Kidney (tissue), 14 donors: ENCODE measurements around the gene NREP. TPM values are rescaled to one million over a fixed set of nuclear protein-coding genes. Genes with fewer than 3 reads are reported as not detected.

Experiments
- DNase-seq, 5 donors: peaks; one replicate each; pipeline ENCODE4 v3.0.0-alpha.2; 2013 to 2020
- FAIRE-seq: peaks from 2 replicates; lab custom pipeline; 2012; peaks lifted over from hg19 to GRCh38; lab: Jason Lieb, UNC
- H3K27ac ChIP-seq, 2 donors: one replicate each; pipeline ENCODE4 v1.7.0; 2013; ENCODE audit warnings: low read depth in 2 of 2, low read length in 2 of 2, inconsistent platforms in 1 of 2
- H3K27me3 ChIP-seq: one replicate; pipeline ENCODE4 v1.7.1; 2013; ENCODE audit warnings: low read length, inconsistent platforms; ENCODE audit not compliant: control insufficient read depth, insufficient read depth
- H3K36me3 ChIP-seq, 3 donors: one replicate each; pipeline versions ENCODE4 v1.7.0 to v1.7.1; 2013; ENCODE audit warnings: low read length in 3 of 3, control low read depth in 1 of 3, inconsistent platforms in 1 of 3; ENCODE audit not compliant: insufficient read depth in 3 of 3, control insufficient read depth in 2 of 3
- H3K4me1 ChIP-seq, 3 donors: one replicate each; pipeline versions ENCODE4 v1.7.0 to v1.7.1; 2013; ENCODE audit warnings: low read length in 3 of 3, inconsistent platforms in 1 of 3, low read depth in 1 of 3; ENCODE audit not compliant: control insufficient read depth in 2 of 3, insufficient read depth in 2 of 3
- H3K4me3 ChIP-seq, 3 donors: one replicate each; pipeline versions ENCODE4 v1.7.0 to v1.8.1; 2013; ENCODE audit warnings: low read length in 3 of 3, control low read depth in 1 of 3, inconsistent platforms in 1 of 3
- H3K9ac ChIP-seq, 3 donors: one replicate each; pipeline versions ENCODE4 v1.7.0 to v1.7.1; 2013; ENCODE audit warnings: low read length in 3 of 3, control low read depth in 1 of 3, inconsistent platforms in 1 of 3
- H3K9me3 ChIP-seq, 3 donors: one replicate each; pipeline versions ENCODE4 v1.7.0 to v1.7.1; 2013; ENCODE audit warnings: low read length in 3 of 3, control low read depth in 1 of 3, inconsistent platforms in 1 of 3; ENCODE audit not compliant: control insufficient read depth in 2 of 3, insufficient read depth in 1 of 3
- CTCF ChIP-seq: IDR thresholded peaks from 3 replicates; pipeline ENCODE4 v1.5.1; 2012; ENCODE audit warnings: mild to moderate bottlenecking, moderate library complexity, borderline replicate concordance; ENCODE audit not compliant: insufficient read depth; ENCODE audit errors: extremely low read depth
- intact Hi-C: fragments of 100-400 bp; cut with DNase I; formaldehyde crosslinking; loops from one replicate; pipeline ENCODE4 v1.11.1; 2022
- polyA plus RNA-seq: library from polyadenylated mRNA; stranded (reverse); fragments of 350-450 nt; fragmentation: Illumina TruSeq; extraction: RNeasy Lipid Tissue Mini Kit (QIAGEN cat#74804); gene quantifications from one replicate; pipeline ENCODE4 v1.2.3, GENCODE V29; 2014; ENCODE audit warnings: low read depth, low replicate concordance; ENCODE audit not compliant: insufficient read depth
- total RNA-seq: library from RNA; stranded (reverse); fragmentation: NEBNext Ultra II Directional; extraction: Animal tissue kit (Norgen Biotek cat#: 25700); gene quantifications from one replicate; pipeline ENCODE4 v1.2.1, GENCODE V29; 2021
- donor health status: control.
- donor health status: control.
- donor health status: control.
- donor health status: control.
- donor health status: control.
- donor health status: DM: yes; HTN: yes; CAD: no.
- donor health status: Normal renal cell carcinoma (clear cell type).

NREP gene
- total and polyA plus RNA-seq, 2 donors from 2014 or later = 20.9 to 37.0 TPM

GRCh38 chr5:111806156-111806555 is 49.2 kb upstream of the NREP start:
- Histone ChIP-seq H3K4me3 (no peak overlapping the region), H3K27me3 (no peaks in the 10 kb centered on the region), H3K27ac (no peak overlapping the region), H3K4me1 (no peaks in the 10 kb centered on the region), H3K36me3 (no peaks in the 10 kb centered on the region), H3K9ac (no peak overlapping the region), H3K9me3 (no peaks in the 10 kb centered on the region)
- intact Hi-C loops = no loop called here
- DNase-seq (no peak), FAIRE-seq (no peak)
- TF ChIP-seq CTCF = no peak

- no peak for FAIRE-seq
- intact Hi-C loops = no loop called here
- no peaks in the 10 kb centered on the region for H3K9me3 ChIP-seq
Measured at GRCh38 chr5:111805071-111805470, 48.1 kb upstream of the NREP start.

GRCh38 chr5:111800351-111800750 is 43.4 kb upstream of the NREP start:
- no peak for FAIRE-seq
- no peaks in the 10 kb centered on the region for H3K9me3 ChIP-seq
- no peaks in the 10 kb centered on the region for H3K27me3 ChIP-seq
- no peak overlapping the region for H3K27ac ChIP-seq
- DNase-seq = no peak
- TF ChIP-seq CTCF = no peak
- no peak overlapping the region for H3K9ac ChIP-seq
- intact Hi-C loops = no loop called here
- H3K4me1 ChIP-seq = no peaks in the 10 kb centered on the region
- no peaks in the 10 kb centered on the region for H3K36me3 ChIP-seq
- H3K4me3 ChIP-seq = no peak overlapping the region

More at GRCh38 chr5:111805071-111805470, 48.1 kb upstream of the NREP start:
- no peaks in the 10 kb centered on the region for H3K36me3 ChIP-seq
- no peaks in the 10 kb centered on the region for H3K4me1 ChIP-seq
- no peak for TF ChIP-seq CTCF
- no peak overlapping the region for H3K4me3 ChIP-seq
- DNase-seq = no peak
- no peak overlapping the region for H3K27ac ChIP-seq
- no peaks in the 10 kb centered on the region for H3K27me3 ChIP-seq
- H3K9ac ChIP-seq = no peak overlapping the region

- H3K9me3 ChIP-seq = no peaks in the 10 kb centered on the region
- intact Hi-C loops = no loop called here
- H3K36me3 ChIP-seq = no peaks in the 10 kb centered on the region
- H3K27ac ChIP-seq = no peak overlapping the region
- no peaks in the 10 kb centered on the region for H3K4me1 ChIP-seq
- FAIRE-seq (no peak), DNase-seq (no peak)
- H3K4me3 ChIP-seq = no peak overlapping the region
- H3K9ac ChIP-seq = no peak overlapping the region
- no peak for TF ChIP-seq CTCF
- H3K27me3 ChIP-seq = no peaks in the 10 kb centered on the region
Measured at GRCh38 chr5:111795142-111795541, 38.1 kb upstream of the NREP start.
